Psoas muscle (tissue), 8 donors: ENCODE data around the gene CARS2. TPM values are rescaled to one million over a fixed set of nuclear protein-coding genes. Genes with fewer than 3 reads are reported as not detected.

Source experiments
- ATAC-seq, 4 donors: fragments of 200-7000 bp; cut with Tn5 transposase; one replicate each; pipeline ENCODE4 v1.9.1; 2020; ENCODE audit warnings: moderate library complexity in 3 of 4, mild to moderate bottlenecking in 2 of 4
- DNase-seq, 2 donors: peaks; one replicate each; pipeline ENCODE4 v3.0.0-alpha.2; 2020
- H3K27ac ChIP-seq: fragments of 200-600 bp; one replicate; pipeline ENCODE4 v1.8.0; 2022
- H3K27me3 ChIP-seq, 3 donors: fragments of 200-600 bp in 1 of 3; one replicate each; pipeline versions ENCODE4 v1.6.1 to v1.8.0; 2013 to 2022; ENCODE audit warnings: low read length in 2 of 3, mild to moderate bottlenecking in 2 of 3, moderate library complexity in 1 of 3; ENCODE audit not compliant: insufficient read depth in 3 of 3
- H3K36me3 ChIP-seq, 2 donors: fragments of 200-600 bp in 1 of 2; one replicate each; pipeline versions ENCODE4 v1.6.1 to v1.8.0; 2013 to 2022; ENCODE audit warnings: low read depth in 1 of 2, mild to moderate bottlenecking in 1 of 2, moderate library complexity in 1 of 2; ENCODE audit not compliant: insufficient read depth in 1 of 2
- H3K4me1 ChIP-seq: fragments of 200-600 bp; one replicate; pipeline ENCODE4 v1.8.0; 2022
- H3K4me3 ChIP-seq: fragments of 200-600 bp; one replicate; pipeline ENCODE4 v1.8.0; 2022; ENCODE audit warnings: mild to moderate bottlenecking
- H3K9me3 ChIP-seq: fragments of 200-600 bp; one replicate; pipeline ENCODE4 v1.8.0; 2022
- WGBS, 3 donors: extraction: QIAGEN DNeasy Blood & Tissue Kit; methylation state at CpG; one replicate each; pipeline versions ENCODE4 v1.1.6 to v1.1.7; 2013; 5-methylcytosine and 5-hydroxymethylcytosine counted together
- intact Hi-C, 2 donors: fragments of 100-400 bp; cut with DNase I; formaldehyde crosslinking; loops; one replicate each; pipeline versions ENCODE4 v1.11.0 to v1.14.2; 2022
- polyA plus RNA-seq, 3 donors: library from polyadenylated mRNA; stranded (reverse); fragments of 200-250 nt; gene quantifications; one replicate each; pipeline ENCODE4 v1.2.3, GENCODE V29; 2013
- total RNA-seq, 4 donors: library from RNA; stranded (reverse); fragmentation: NEBNext Ultra II Directional in 2 of 4; extraction: Animal tissue kit (Norgen Biotek cat#: 25700) in 2 of 4; gene quantifications; one replicate each; pipeline versions ENCODE4 v1.2.1 to v1.2.4, GENCODE V29; 2021 to 2023
- TF ChIP-seq, protein P1 (sequence below): fragments of 200-600 bp; IDR thresholded peaks from one replicate; pipeline ENCODE4 v1.8.0; 2022; ENCODE audit warnings: antibody characterized with exemption
- donor health status: healthy with polysubstance abuse.
- donor health status: DM: no; HTN: no; CAD: no; lungs with moderate emphysema.
- donor health status: Bipolar disorder and iron deficiency.
- donor health status: healthy.
- donor health status: DM: yes; HTN: yes; CAD: no.
- donor health status: DM: no; HTN: no; CAD: no.
- donor health status: DM: no; HTN: no; CAD: no.
- donor health status: DM: yes; HTN: yes; CAD: no.

The CARS2 gene
- total and polyA plus RNA-seq, 7 donors = 41.3 to 85.2 (median 56.3) TPM

DNA sequence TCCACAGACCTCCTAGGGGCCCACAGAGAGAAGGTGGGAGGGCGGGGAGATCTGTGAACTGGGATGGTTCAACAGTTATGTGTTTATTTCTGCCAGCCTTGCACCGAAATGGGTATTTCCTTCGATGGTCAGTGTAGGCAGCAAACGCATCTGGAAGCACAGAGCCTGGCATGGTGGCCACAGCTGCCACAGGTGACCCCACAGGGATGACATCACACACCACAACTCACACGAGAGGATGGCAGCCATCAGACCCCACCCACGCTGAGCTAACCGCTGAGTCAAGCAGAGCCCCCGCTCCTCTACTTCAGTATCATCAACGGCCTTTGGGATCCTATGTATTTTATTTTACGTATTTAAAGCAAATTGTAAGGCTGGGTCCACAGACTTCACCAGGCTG lies 53.2 kb downstream of the CARS2 start:
- DNase-seq (no peak), ATAC-seq (no peak)
- 79 to 90% (median 87%) methylated on average over 10 of the region's 10 CpGs for WGBS, 3 donors
- Histone ChIP-seq H3K27me3 (no peaks in the 10 kb centered on the region), H3K4me3 (no peak overlapping the region), H3K36me3 (peaks cover 0 to 44% of the 10 kb centered on the region in 2 donors), H3K9me3 (no peaks in the 10 kb centered on the region), H3K4me1 (no peaks in the 10 kb centered on the region), H3K27ac (no peak overlapping the region)
- intact Hi-C loops = no loop called here
- TF ChIP-seq, protein P1, sequence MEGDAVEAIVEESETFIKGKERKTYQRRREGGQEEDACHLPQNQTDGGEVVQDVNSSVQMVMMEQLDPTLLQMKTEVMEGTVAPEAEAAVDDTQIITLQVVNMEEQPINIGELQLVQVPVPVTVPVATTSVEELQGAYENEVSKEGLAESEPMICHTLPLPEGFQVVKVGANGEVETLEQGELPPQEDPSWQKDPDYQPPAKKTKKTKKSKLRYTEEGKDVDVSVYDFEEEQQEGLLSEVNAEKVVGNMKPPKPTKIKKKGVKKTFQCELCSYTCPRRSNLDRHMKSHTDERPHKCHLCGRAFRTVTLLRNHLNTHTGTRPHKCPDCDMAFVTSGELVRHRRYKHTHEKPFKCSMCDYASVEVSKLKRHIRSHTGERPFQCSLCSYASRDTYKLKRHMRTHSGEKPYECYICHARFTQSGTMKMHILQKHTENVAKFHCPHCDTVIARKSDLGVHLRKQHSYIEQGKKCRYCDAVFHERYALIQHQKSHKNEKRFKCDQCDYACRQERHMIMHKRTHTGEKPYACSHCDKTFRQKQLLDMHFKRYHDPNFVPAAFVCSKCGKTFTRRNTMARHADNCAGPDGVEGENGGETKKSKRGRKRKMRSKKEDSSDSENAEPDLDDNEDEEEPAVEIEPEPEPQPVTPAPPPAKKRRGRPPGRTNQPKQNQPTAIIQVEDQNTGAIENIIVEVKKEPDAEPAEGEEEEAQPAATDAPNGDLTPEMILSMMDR = no peak

GRCh38 chr13:110652231-110652730 lies 53.6 kb downstream of the CARS2 start:
- Histone ChIP-seq H3K27me3 (no peaks in the 10 kb centered on the region), H3K36me3 (peaks cover 0 to 42% of the 10 kb centered on the region in 2 donors), H3K4me3 (no peak overlapping the region), H3K27ac (no peak overlapping the region), H3K9me3 (no peaks in the 10 kb centered on the region), H3K4me1 (no peaks in the 10 kb centered on the region)
- intact Hi-C loops = no loop called here
- TF ChIP-seq, protein P1 = no peak
- 83 to 92% (median 86%) methylated on average over 10 of the region's 10 CpGs for WGBS, 3 donors
- no peak for ATAC-seq
- DNase-seq = no peak

GRCh38 chr13:110651726-110652230 lies 54.1 kb downstream of the CARS2 start:
- 76 to 87% (median 86%) methylated on average over 16 of the region's 16 CpGs for WGBS, 3 donors
- H3K27me3 ChIP-seq = no peaks in the 10 kb centered on the region
- no peak overlapping the region for H3K27ac ChIP-seq
- no peaks in the 10 kb centered on the region for H3K9me3 ChIP-seq
- peak in 1 of 2 donors; percentile 26 for DNase-seq
- intact Hi-C loops = no loop called here
- H3K36me3 ChIP-seq = peaks cover 0 to 40% of the 10 kb centered on the region in 2 donors
- TF ChIP-seq, protein P1 = no peak
- ATAC-seq = no peak
- no peak overlapping the region for H3K4me3 ChIP-seq
- H3K4me1 ChIP-seq = no peaks in the 10 kb centered on the region

- Histone ChIP-seq H3K4me3 (no peak overlapping the region), H3K27me3 (no peaks in the 10 kb centered on the region), H3K4me1 (no peaks in the 10 kb centered on the region), H3K9me3 (no peaks in the 10 kb centered on the region), H3K27ac (no peak overlapping the region), H3K36me3 (peaks cover 0 to 40% of the 10 kb centered on the region in 2 donors)
- TF ChIP-seq, protein P1 = no peak
- ATAC-seq (no peak), DNase-seq (no peak)
- intact Hi-C loops = no loop called here
- WGBS, 3 donors = 89 to 92% (median 90%) methylated on average over 14 of the region's 14 CpGs
These were observed 54.6 kb downstream of the CARS2 start for GRCh38 chr13:110651271-110651670.

DNA sequence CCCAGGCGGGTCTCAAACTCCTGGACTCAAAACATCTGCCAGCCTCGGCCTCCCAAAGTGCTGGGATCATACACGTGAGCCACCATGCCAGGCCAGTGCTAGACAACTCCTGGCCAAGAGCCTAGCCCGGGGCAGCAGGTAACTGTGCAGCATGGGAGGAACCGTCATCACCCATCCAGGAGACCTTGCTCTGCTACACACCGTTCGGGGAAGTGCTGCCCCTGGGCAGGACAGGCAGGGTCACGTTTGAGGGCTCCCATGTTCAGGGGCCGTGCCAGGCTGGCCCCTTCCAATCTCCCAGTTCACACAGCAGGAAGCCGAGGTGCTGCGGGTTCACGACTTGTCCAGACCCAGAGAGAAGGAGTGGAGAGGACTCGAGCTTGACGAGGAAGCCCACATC lies 55.5 kb downstream of the CARS2 start:
- peak in 1 of 2 donors; percentile 36 for DNase-seq
- Histone ChIP-seq H3K9me3 (no peaks in the 10 kb centered on the region), H3K27me3 (no peaks in the 10 kb centered on the region), H3K36me3 (peaks cover 0 to 35% of the 10 kb centered on the region in 2 donors), H3K4me1 (no peaks in the 10 kb centered on the region), H3K4me3 (no peak overlapping the region), H3K27ac (no peak overlapping the region)
- TF ChIP-seq, protein P1 = no peak
- WGBS, 3 donors = 86 to 94% (median 89%) methylated on average over 14 of the region's 14 CpGs
- ATAC-seq = no peak
- intact Hi-C loops = no loop called here
